Measurements from ENCODE around the gene JADE3. TPM values are rescaled to one million over a fixed set of nuclear protein-coding genes. Genes with fewer than 3 reads are reported as not detected.

Gene JADE3
- polyA plus RNA-seq, 3 donors: 1.8 to 4.9 (median 2.5) TPM

DNA sequence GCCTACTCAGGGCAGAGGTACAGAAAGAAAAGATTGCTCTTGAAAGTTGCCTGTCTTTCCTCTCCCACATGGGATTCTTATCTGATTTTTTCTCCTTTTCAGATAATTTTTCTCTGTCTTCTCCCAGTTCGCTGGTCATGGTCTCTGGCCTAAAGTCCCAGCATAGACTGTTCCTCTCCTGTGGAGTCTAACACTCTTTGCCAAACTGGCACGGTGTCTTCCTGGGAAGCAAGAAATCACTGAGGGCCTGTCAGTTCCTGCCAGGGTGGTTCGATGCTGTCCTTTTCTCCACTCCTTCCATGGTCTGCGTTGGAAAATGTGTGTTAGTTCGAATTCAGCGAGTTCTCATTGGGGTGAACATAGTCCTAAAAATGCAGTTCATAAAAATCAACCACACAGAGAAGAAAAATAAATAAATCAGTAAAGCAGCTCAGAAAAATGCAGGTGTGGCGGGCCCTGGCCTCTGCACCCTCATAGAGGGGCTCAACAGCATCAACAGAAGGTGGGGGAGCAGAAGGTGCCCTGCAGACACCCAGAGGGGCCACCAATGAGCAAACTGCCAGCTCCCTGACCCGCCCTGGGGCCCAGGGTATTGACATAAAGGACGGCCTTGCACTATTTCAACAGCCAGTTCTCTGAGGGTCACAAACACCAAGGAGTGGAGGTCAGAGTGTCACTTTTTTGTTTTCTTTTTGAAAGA is 168.1 kb downstream of the JADE3 start:
- 26 to 84% (median 65%) methylated on average over 9 of the region's 9 CpGs for WGBS, 3 donors
- no peak overlapping the region for H3K27ac ChIP-seq (ENCODE audit: low read depth, low read length)

DNA sequence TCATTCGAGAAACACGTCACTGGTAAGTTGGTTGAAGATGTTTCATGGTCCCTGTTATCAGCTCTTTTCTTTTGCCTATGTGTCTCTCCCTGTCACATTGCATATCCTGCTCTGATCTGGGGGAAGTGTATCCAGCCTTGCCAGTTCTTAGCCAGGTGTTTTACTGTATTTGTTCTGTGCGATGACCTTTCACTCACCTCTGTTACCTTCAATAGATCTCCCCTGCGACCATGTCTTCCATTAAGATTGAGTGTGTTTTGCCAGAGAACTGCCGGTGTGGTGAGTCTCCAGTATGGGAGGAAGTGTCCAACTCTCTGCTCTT is 168.7 kb downstream of the JADE3 start:
- H3K27ac ChIP-seq (ENCODE audit: low read depth, low read length): no peak overlapping the region
- 22 to 84% (median 72%) methylated on average over 5 of the region's 5 CpGs for WGBS, 3 donors

DNA sequence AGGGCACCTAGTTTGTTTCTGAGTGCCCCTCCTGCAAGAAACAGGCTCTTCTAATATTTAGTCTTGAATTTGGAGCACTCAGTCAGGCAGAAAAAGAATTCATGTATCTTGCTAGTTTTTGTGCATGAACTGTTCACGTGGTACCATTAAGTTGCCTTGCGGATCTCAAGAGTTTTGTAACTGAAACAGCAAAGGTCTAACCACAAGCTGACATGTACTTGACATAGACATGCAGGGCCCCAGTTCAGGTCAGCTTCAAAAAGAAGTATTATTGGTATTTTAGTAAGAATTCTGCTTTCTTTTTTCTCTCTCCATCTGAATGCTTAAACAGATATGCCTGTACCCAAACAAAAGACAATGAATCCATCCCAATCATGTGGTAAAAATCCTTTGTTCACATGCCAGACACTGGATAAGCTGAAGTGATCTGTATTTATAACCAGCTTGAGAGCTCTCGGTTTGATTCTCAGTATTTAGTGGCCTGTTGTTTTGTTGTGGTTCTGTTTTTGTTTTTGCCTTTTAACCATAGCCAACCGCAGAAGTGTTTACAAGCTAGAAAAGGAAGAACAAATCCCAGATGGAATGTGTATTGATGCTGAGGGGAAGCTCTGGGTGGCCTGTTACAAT is 179.0 kb downstream of the JADE3 start:
- H3K27ac ChIP-seq (ENCODE audit: low read depth, low read length): no peak overlapping the region
- WGBS, 3 donors: 28 to 60% (median 45%) methylated on average over 4 of the region's 4 CpGs

DNA sequence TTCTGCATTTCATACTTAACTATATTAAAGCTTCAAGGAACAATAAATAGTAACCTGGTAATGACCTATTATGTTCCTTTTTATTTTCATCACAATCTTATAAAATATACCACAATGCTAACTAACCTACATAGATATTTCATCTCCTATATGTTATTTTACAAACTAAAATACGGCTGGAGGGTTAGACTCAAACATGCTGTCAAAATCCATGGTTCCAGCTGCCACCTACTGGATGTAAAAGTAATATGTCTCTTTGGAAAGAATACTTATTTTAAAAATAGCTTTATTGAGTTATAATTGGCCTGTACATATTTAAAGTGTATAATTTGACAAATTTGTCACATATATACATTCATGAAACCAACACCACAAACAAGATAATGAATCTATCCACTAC is 181.0 kb downstream of the JADE3 start:
- no peak overlapping the region for H3K27ac ChIP-seq (ENCODE audit: low read depth, low read length)
- whole genome bisulfite sequencing, 3 donors: 2 to 8% (median 6%) methylated on average over 1 of the region's 1 CpG

DNA sequence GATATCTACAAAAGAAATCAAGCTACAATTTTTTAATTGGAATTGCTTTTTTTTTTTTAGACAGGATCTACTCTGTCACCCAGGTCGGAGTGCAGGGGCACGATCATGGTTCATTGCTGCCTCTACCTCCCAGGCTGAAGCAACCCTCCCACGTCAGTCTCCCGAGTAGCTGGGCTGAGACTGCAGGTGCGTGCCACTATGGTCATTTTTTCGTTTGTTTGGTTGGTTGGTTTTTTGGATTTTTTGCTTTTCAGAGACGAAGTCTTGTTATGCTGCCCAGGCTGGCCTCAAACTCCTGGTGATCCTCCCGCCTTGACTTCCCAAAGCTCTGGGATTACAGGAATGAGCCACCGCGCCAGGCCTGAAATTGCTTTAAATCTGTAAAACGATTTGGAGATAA is 181.6 kb downstream of the JADE3 start:
- 79 to 87% (median 84%) methylated on average over 11 of the region's 11 CpGs for WGBS, 3 donors
- no peak overlapping the region for H3K27ac ChIP-seq (ENCODE audit: low read depth, low read length)

DNA sequence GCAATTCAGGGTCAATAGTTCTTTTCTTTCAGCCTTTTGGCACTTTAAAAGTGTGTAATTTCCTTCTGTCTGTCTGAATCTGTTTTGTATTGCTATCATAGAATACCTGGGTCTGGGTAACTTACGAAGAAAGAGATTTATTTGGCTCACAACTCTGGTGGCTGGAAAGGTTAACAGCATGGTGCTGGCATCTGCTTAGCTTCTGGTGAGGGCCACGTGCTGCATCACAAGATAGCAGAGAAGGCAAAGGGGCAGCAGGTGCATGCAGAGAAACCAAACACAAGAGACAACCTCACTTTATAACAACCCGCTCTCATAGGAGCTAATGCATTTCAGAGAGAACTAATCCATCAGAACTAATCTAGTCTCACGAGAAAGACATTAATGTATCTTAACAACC is 184.8 kb downstream of the JADE3 start:
- no peak overlapping the region for H3K27ac ChIP-seq (ENCODE audit: low read depth, low read length)
- 62 to 80% (median 76%) methylated on average over 4 of the region's 4 CpGs for WGBS, 3 donors

DNA sequence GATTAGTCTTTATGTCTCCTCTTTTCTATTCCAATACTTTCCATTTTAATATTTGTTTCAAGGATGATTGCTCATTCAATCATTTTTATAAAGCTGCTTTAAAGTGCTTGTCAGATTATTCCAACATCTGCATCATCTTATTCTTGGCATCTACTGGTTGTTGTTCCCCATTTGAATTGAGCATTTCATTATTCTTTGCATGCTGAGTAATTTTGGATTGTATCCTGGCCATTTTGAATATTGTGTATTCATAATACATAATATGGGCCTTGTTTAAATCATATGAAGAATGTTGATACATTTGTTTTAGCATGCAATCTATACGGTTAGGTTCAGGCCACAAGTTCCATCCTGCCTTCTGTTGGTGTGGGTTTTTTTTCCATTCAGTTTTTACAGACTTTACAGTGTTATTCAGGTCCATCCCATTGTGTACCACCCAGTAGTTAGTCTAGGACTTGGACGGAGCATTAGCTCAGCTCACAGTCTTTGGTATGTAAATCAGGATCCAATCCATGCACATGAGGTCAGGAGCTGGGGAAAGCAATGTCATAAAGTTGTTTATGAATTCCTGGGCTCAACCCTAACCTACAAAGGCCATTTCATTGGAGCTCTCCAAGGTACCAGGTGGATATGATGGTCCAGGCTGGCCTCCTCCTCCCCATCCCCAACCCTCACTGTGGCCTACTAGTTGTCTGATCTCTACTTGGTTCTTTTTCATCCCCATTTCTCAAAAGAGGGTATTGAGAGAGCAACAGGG is 186.3 kb downstream of the JADE3 start:
- H3K27ac ChIP-seq (ENCODE audit: low read depth, low read length): no peak overlapping the region
- 77 to 92% (median 90%) methylated on average over 2 of the region's 2 CpGs for WGBS, 3 donors

DNA sequence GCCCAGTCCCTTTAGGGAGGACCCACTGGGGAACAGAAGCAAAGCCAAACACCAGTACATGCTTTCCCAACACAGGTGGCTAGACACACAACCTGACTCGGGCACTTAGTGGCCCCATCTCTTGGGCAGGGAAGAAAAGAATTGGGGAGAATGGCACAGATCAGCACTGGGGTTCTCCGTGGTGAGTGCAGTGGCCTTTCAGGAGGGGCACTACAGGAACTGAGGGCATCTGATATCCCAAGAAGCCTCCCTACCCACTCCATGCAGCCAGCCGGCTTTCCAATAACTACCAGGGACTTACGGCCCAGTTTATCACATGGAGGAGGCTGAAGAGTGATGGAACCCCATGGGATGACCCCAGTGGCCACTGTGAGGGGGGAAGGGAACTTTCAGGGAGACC is 189.0 kb downstream of the JADE3 start:
- 75 to 91% (median 82%) methylated on average over 4 of the region's 4 CpGs for WGBS, 3 donors
- no peak overlapping the region for H3K27ac ChIP-seq (ENCODE audit: low read depth, low read length)

Other genes starting within 250 kb of the JADE3 start
- gene SLC9A7, start 153.3 kb upstream of the JADE3 start, polyA plus RNA-seq: 1 to 10 TPM in 1 of 3 donors, under 1 TPM in 2; 0.11 to 2.5 (median 0.40) TPM
- 1 to 10 TPM; 2.0 to 8.8 (median 6.2) TPM for gene RP2, start 75.4 kb upstream of the JADE3 start, polyA plus RNA-seq
- 10 to 100 TPM in 1 of 3 donors, 1 to 10 TPM in 2; 6.0 to 10.0 (median 8.1) TPM for gene RGN, start 166.0 kb downstream of the JADE3 start, polyA plus RNA-seq
- 10 to 100 TPM; 70.4 to 97.2 (median 81.8) TPM for gene NDUFB11, start 232.3 kb downstream of the JADE3 start, polyA plus RNA-seq
- gene RBM10, start 232.8 kb downstream of the JADE3 start, polyA plus RNA-seq: 10 to 100 TPM; 22.3 to 25.2 (median 22.6) TPM